Stimulated activated naive CD8-positive, alpha-beta T cell treated with anti-CD3 and anti-CD28 coated beads, Interleukin-15, Interleukin-2, amounts not matched to agents 100 ng/mL and 50 ng/mL, for 24 hours (primary cell): ENCODE measurements around the gene MARVELD3.
"Not testable (repeated sequence)": the region's sequence is repeated elsewhere in the genome, so short reads cannot be mapped to it uniquely, and the experiment has no call there.

Source experiments
- H3K27ac Mint-ChIP-seq: one replicate; pipeline ENCODE4 v1.8.0; 2021; ENCODE audit warnings: mild to moderate bottlenecking, mixed read lengths
- H3K27me3 Mint-ChIP-seq: one replicate; pipeline ENCODE4 v1.8.0; 2021; ENCODE audit warnings: mixed read lengths
- H3K36me3 Mint-ChIP-seq: one replicate; pipeline ENCODE4 v1.8.0; 2021; ENCODE audit warnings: low read depth, mixed read lengths
- H3K4me1 Mint-ChIP-seq: one replicate; pipeline ENCODE4 v1.8.0; 2021; ENCODE audit warnings: low read depth, mixed read lengths
- H3K4me3 Mint-ChIP-seq: one replicate; pipeline ENCODE4 v1.8.0; 2021; ENCODE audit warnings: mild to moderate bottlenecking, mixed read lengths
- H3K9me3 Mint-ChIP-seq: one replicate; pipeline ENCODE4 v1.8.0; 2021; ENCODE audit warnings: mixed read lengths

MARVELD3 gene

GRCh38 chr16:71609066-71609465 lies 16.9 kb upstream of the MARVELD3 start:
- Mint-ChIP-seq H3K9me3 (no peaks in the 10 kb centered on the region), H3K4me1 (peaks cover 21% of the 10 kb centered on the region), H3K36me3 (no peaks in the 10 kb centered on the region), H3K4me3 (no peak overlapping the region), H3K27ac (no peak overlapping the region), H3K27me3 (peaks cover 21% of the 10 kb centered on the region)

DNA sequence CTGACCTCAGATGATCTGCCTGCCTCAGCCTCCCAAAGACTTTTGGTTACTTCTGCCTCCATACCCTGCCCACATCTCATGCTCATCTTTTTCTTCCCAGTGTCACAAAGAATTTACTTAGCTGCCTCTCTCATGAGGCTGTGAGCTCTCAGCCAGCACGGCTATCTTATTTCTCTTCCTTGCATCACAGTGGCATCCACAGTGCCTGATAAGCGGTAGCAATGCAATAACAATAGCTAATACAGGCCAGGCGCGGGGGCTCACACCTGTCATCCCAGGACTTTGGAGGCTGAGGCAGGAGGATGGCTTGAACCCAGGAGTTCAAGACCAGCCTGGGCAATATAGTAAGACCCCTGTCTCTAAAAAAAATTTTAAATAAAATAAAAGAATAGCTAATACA lies 15.5 kb upstream of the MARVELD3 start:
- H3K36me3 Mint-ChIP-seq = no peaks in the 10 kb centered on the region
- H3K27me3 Mint-ChIP-seq = peaks cover 25% of the 10 kb centered on the region
- peak overlapping the region; percentile 18 for H3K27ac Mint-ChIP-seq
- H3K4me3 Mint-ChIP-seq = no peak overlapping the region
- peaks cover 21% of the 10 kb centered on the region for H3K4me1 Mint-ChIP-seq
- no peaks in the 10 kb centered on the region for H3K9me3 Mint-ChIP-seq

- H3K9me3 Mint-ChIP-seq = no peaks in the 10 kb centered on the region
- peaks cover 21% of the 10 kb centered on the region for H3K4me1 Mint-ChIP-seq
- H3K27ac Mint-ChIP-seq = no peak overlapping the region
- no peaks in the 10 kb centered on the region for H3K36me3 Mint-ChIP-seq
- H3K4me3 Mint-ChIP-seq = peak overlapping the region; percentile 43
- peaks cover 25% of the 10 kb centered on the region for H3K27me3 Mint-ChIP-seq
Measured at GRCh38 chr16:71610936-71611871, 14.8 kb upstream of the MARVELD3 start.

GRCh38 chr16:71614956-71615355 lies 11.0 kb upstream of the MARVELD3 start:
- H3K4me1 Mint-ChIP-seq, H3K27ac Mint-ChIP-seq, H3K4me3 Mint-ChIP-seq, H3K36me3 Mint-ChIP-seq, H3K9me3 Mint-ChIP-seq: not testable (repeated sequence)
- peaks cover 25% of the 10 kb centered on the region for H3K27me3 Mint-ChIP-seq

- peaks cover 10% of the 10 kb centered on the region for H3K4me1 Mint-ChIP-seq
- no peaks in the 10 kb centered on the region for H3K36me3 Mint-ChIP-seq
- H3K4me3 Mint-ChIP-seq = no peak overlapping the region
- H3K27me3 Mint-ChIP-seq = peaks cover 10% of the 10 kb centered on the region
- no peaks in the 10 kb centered on the region for H3K9me3 Mint-ChIP-seq
- H3K27ac Mint-ChIP-seq = no peak overlapping the region
Measured at GRCh38 chr16:71618429-71618828, 7.6 kb upstream of the MARVELD3 start.

DNA sequence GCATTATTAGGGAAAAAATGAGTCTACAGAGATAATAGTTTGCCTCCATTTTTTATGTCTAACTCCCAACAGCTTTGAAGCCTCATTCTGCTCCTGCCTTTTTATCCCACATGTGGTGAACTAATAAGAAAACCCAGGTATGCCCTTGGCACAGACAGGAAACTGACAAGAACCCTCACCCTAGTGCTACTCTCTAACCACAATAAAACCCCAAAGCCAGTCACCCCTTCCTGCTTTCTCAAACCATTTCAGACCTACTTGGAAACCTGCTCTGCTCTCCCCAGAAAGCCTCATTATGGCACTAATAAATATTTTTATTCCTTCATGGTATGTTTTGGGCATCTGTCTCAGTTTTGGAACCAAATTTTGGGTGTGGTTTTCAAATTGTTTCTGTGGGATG lies 3.9 kb upstream of the MARVELD3 start:
- Mint-ChIP-seq H3K9me3 (no peaks in the 10 kb centered on the region), H3K36me3 (no peaks in the 10 kb centered on the region), H3K4me1 (peaks cover 10% of the 10 kb centered on the region), H3K27me3 (peaks cover 9% of the 10 kb centered on the region), H3K4me3 (no peak overlapping the region), H3K27ac (no peak overlapping the region)

GRCh38 chr16:71623597-71623996 lies 2.4 kb upstream of the MARVELD3 start:
- H3K4me3 Mint-ChIP-seq = no peak overlapping the region
- peaks cover 21% of the 10 kb centered on the region for H3K27me3 Mint-ChIP-seq
- no peaks in the 10 kb centered on the region for H3K9me3 Mint-ChIP-seq
- no peak overlapping the region for H3K27ac Mint-ChIP-seq
- H3K4me1 Mint-ChIP-seq = peaks cover 10% of the 10 kb centered on the region
- H3K36me3 Mint-ChIP-seq = no peaks in the 10 kb centered on the region

GRCh38 chr16:71625113-71625850 lies 702 bp upstream of the MARVELD3 start:
- Mint-ChIP-seq H3K27ac (no peak overlapping the region), H3K9me3 (no peaks in the 10 kb centered on the region), H3K4me1 (peaks cover 10% of the 10 kb centered on the region), H3K27me3 (peaks cover 23% of the 10 kb centered on the region), H3K36me3 (no peaks in the 10 kb centered on the region), H3K4me3 (peak overlapping the region; percentile 12)

GRCh38 chr16:71626858-71627213 lies 852 bp downstream of the MARVELD3 start:
- Mint-ChIP-seq H3K9me3 (no peaks in the 10 kb centered on the region), H3K4me1 (peaks cover 9% of the 10 kb centered on the region), H3K4me3 (no peak overlapping the region), H3K27ac (no peak overlapping the region), H3K36me3 (no peaks in the 10 kb centered on the region), H3K27me3 (peaks cover 22% of the 10 kb centered on the region)

DNA sequence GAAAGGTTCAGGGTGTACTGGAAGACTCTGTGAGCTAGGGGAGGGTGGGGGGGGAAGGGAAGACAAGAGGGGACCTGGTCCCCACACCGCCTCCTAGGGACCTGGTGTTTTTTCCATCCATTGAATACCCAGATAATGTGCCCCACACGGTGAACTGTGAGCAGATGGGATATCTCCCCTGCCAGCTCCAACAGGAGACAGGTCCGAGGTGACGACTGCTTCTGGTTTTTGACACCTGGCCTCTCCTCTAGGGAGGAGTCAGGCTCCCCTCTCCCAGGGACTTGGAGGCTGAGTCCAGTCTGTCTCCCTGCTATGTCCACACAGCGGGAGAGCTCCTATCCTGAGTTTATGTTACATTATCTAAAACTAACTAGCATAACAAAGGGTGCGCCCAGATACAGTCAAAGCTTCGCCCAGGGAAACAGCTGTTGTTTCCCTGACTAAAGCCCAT lies 1.8 kb downstream of the MARVELD3 start:
- peaks cover 17% of the 10 kb centered on the region for H3K27me3 Mint-ChIP-seq
- no peaks in the 10 kb centered on the region for H3K36me3 Mint-ChIP-seq
- no peaks in the 10 kb centered on the region for H3K9me3 Mint-ChIP-seq
- no peak overlapping the region for H3K4me3 Mint-ChIP-seq
- H3K4me1 Mint-ChIP-seq = no peaks in the 10 kb centered on the region
- no peak overlapping the region for H3K27ac Mint-ChIP-seq

DNA sequence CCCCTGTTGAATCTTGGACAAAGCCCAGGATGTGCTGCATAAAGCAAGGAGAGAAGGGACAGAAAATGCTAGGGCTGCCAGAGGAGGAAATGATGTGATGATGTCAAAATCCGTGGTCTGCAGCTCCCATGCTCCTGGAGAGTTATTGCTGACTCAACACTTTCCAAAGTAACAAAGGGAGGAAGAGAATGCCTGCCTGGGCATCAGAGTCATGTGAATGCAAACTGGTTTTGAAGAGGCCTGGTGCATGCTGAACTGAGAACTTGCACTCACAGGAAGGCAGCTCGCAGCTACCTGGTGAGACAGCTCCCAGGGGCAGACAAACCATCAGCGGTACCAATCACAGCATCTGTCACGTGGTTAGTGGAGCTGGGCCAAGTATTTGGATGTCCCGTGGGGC lies 2.8 kb downstream of the MARVELD3 start:
- H3K36me3 Mint-ChIP-seq = no peaks in the 10 kb centered on the region
- H3K9me3 Mint-ChIP-seq = no peaks in the 10 kb centered on the region

GRCh38 chr16:71629278-71630016 lies 3.5 kb downstream of the MARVELD3 start:
- Mint-ChIP-seq H3K36me3 (no peaks in the 10 kb centered on the region), H3K4me3 (no peak overlapping the region), H3K27ac (no peak overlapping the region), H3K27me3 (peaks cover 17% of the 10 kb centered on the region), H3K4me1 (no peaks in the 10 kb centered on the region), H3K9me3 (no peaks in the 10 kb centered on the region)

More for the DNA sequence above, 2.8 kb downstream of the MARVELD3 start:
- H3K4me1 Mint-ChIP-seq = no peaks in the 10 kb centered on the region
- peaks cover 17% of the 10 kb centered on the region for H3K27me3 Mint-ChIP-seq
- H3K4me3 Mint-ChIP-seq = no peak overlapping the region
- no peak overlapping the region for H3K27ac Mint-ChIP-seq

GRCh38 chr16:71630808-71631207 lies 4.8 kb downstream of the MARVELD3 start:
- Mint-ChIP-seq H3K27me3 (peaks cover 17% of the 10 kb centered on the region), H3K36me3 (no peaks in the 10 kb centered on the region), H3K4me3 (no peak overlapping the region), H3K27ac (no peak overlapping the region), H3K9me3 (no peaks in the 10 kb centered on the region), H3K4me1 (no peaks in the 10 kb centered on the region)

DNA sequence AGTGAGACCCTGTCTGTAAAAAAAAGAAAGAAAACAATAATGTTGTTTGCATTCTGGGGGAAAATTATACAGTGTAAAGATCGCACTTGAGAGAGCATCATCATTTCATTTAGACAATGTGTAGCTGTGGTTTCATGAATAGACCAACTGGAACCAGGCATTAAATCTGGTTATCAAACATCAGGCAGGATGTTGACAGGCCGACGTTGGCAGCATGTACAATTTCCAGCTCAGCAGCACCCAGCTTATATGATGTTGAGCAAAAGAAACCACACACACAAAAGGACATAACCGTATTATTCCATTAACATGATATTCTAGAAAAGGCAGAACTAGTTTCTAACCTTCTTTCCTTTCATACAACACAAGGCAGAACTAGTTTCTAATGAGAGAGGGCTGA lies 5.8 kb downstream of the MARVELD3 start:
- Mint-ChIP-seq H3K9me3 (no peaks in the 10 kb centered on the region), H3K4me1 (no peaks in the 10 kb centered on the region), H3K36me3 (no peaks in the 10 kb centered on the region), H3K4me3 (no peak overlapping the region), H3K27me3 (peaks cover 14% of the 10 kb centered on the region), H3K27ac (no peak overlapping the region)

GRCh38 chr16:71635632-71636031 lies 9.6 kb downstream of the MARVELD3 start:
- H3K4me1 Mint-ChIP-seq = no peaks in the 10 kb centered on the region
- H3K36me3 Mint-ChIP-seq = no peaks in the 10 kb centered on the region
- H3K9me3 Mint-ChIP-seq = no peaks in the 10 kb centered on the region
- H3K27ac Mint-ChIP-seq = no peak overlapping the region
- no peak overlapping the region for H3K4me3 Mint-ChIP-seq
- no peaks in the 10 kb centered on the region for H3K27me3 Mint-ChIP-seq
